Activated naive CD4-positive, alpha-beta T cell (primary cell): ENCODE measurements around the gene FLOT2.
"Not testable (repeated sequence)": the region's sequence is repeated elsewhere in the genome, so short reads cannot be mapped to it uniquely, and the experiment has no call there.

Source experiments
- DNase-seq, 4 experiments: peaks; one replicate each; lab custom pipeline; 2025; lab: John Stamatoyannopoulos, UW

FLOT2 gene

GRCh38 chr17:28873839-28874238, 23.7 kb downstream of the FLOT2 start:
- DNase-seq = no peak

- DNase-seq = peak in 2 of 4 experiments; percentile 14 to 19
Measured at GRCh38 chr17:28871056-28871579, 26.4 kb downstream of the FLOT2 start.

GRCh38 chr17:28867276-28867675, 30.3 kb downstream of the FLOT2 start:
- DNase-seq = no peak

- no peak for DNase-seq
Measured at GRCh38 chr17:28865946-28866752, 31.4 kb downstream of the FLOT2 start.

GRCh38 chr17:28864991-28865849, 32.3 kb downstream of the FLOT2 start:
- no peak for DNase-seq

GRCh38 chr17:28863953-28864352, 33.6 kb downstream of the FLOT2 start:
- DNase-seq = no peak

- no peak for DNase-seq
Measured at GRCh38 chr17:28862561-28862960, 35.0 kb downstream of the FLOT2 start.

- DNase-seq = no peak
Measured at GRCh38 chr17:28861393-28862203, 35.9 kb downstream of the FLOT2 start.

- no peak for DNase-seq
Measured at GRCh38 chr17:28860363-28860808, 37.1 kb downstream of the FLOT2 start.

GRCh38 chr17:28858801-28859355, 38.7 kb downstream of the FLOT2 start:
- no peak for DNase-seq

GRCh38 chr17:28857905-28858800, 39.4 kb downstream of the FLOT2 start:
- DNase-seq = no peak

- DNase-seq = no peak
Measured at GRCh38 chr17:28856028-28856574, 41.4 kb downstream of the FLOT2 start.

GRCh38 chr17:28855336-28855679, 42.2 kb downstream of the FLOT2 start:
- no peak for DNase-seq

GRCh38 chr17:28854457-28855335, 42.8 kb downstream of the FLOT2 start, which contains the start of gene ERAL1:
Gene ERAL1 (plus strand): TSS chr17:28855016. CDS start chr17:28855035, 19 bp downstream.
- peak; percentile 37 to 72 (median 65) for DNase-seq

GRCh38 chr17:28853295-28853694, 44.2 kb downstream of the FLOT2 start:
- DNase-seq = no peak

GRCh38 chr17:28849281-28849680, 48.3 kb downstream of the FLOT2 start:
- no peak for DNase-seq

- peak; percentile 14 to 43 (median 29) for DNase-seq
Measured at GRCh38 chr17:28848667-28849066, 48.9 kb downstream of the FLOT2 start.

- DNase-seq = not testable (repeated sequence)
Measured at GRCh38 chr17:28846699-28847098, 50.8 kb downstream of the FLOT2 start.

GRCh38 chr17:28846231-28846630, 51.3 kb downstream of the FLOT2 start:
- DNase-seq = no peak
